Erythroblast (primary cell): Measurements from ENCODE around the gene CTIF.

Source experiments
- GATA1 ChIP-seq: IDR thresholded peaks from 2 replicates; pipeline ENCODE4 v1.6.1; 2011; ENCODE audit warnings: low read depth, mild to moderate bottlenecking, control low read depth, low read length, moderate library complexity
- POLR2A ChIP-seq: IDR thresholded peaks from 2 replicates; pipeline ENCODE4 v1.6.1; 2011; ENCODE audit warnings: mild to moderate bottlenecking, low read length

DNA sequence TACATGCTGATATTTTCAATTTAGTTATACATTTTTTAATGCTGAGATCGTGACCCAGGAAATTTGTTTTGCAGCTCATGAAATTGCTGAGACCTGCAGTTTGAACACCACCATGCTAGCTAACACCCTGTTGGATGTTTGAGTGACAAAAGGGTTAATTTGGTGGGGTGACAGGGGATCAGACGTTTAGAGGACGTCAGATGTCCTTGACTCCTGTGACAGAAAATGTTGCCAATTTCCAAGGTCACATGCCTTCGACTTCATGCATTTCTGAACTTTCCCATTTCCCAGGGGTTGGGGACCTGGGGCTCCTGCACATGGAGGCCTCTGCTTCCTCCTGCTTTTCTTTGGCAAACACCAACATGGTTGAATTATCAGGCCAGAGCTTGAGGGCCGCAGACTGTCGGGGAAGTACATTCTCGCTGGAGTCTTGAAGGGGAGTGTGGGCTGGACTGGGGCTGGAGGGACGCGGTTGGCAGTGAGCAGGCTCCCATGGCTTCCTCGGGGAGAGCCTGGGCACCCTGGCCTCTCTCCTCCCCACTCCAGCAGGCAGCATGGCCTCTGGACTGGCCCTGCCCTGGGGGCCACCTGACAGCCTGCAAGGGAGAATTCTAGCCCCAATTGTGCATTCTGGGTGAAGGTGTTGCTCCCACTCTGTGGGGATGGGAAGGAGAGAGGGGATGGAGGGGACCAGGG, 73.1 kb downstream of the CTIF start:
- no peak for TF ChIP-seq GATA1
- TF ChIP-seq POLR2A, result no peak
